PC-9 (cell line): Measurements from ENCODE around the gene TLE1. TPM values are rescaled to one million over a fixed set of nuclear protein-coding genes. Genes with fewer than 3 reads are reported as not detected.
A peak's percentile ranks its signal among the peaks of the same experiment; 100 is the strongest.

Source experiments
- BruUV-seq: library from RNA; stranded (reverse); fragments of 400-500 nt; replicated peaks from 2 replicates; lab custom pipeline; 2021; lab: Mats Ljungman, UMichigan
- CTCF ChIA-PET: fragments of 300-600 bp; sonication (Branson Sonifier 250); formaldehyde crosslinking; loops from one replicate; lab custom pipeline; 2022; ENCODE audit warnings: antibody characterized with exemption; lab: Charles Lee
- POLR2A ChIA-PET: fragments of 300-600 bp; sonication (Branson Sonifier 250); formaldehyde crosslinking; loops from one replicate; lab custom pipeline; 2022; ENCODE audit warnings: antibody characterized with exemption; ENCODE audit not compliant: unreplicated experiment; lab: Charles Lee
- DNase-seq, 2 experiments: peaks; one replicate each; pipeline versions ENCODE4 v3.0.0 to v3.0.0-alpha.2; 2015 to 2022; ENCODE audit warnings: mixed read lengths in 1 of 2
- H2AFZ ChIP-seq: fragments of 200-600 bp; sonication (generic); 2 replicates; pipeline ENCODE4 v1.8.1; 2017; ENCODE audit warnings: antibody characterized with exemption
- H3F3A ChIP-seq: fragments of 200-600 bp; sonication (generic); 2 replicates; pipeline ENCODE4 v1.8.1; 2017; ENCODE audit warnings: antibody characterized with exemption, mild to moderate bottlenecking, low read depth; ENCODE audit not compliant: insufficient read depth
- H3K27ac ChIP-seq: fragments of 200-600 bp; sonication (generic); 2 replicates; pipeline ENCODE4 v1.6.1; 2016; ENCODE audit warnings: mixed run types
- H3K27me3 ChIP-seq: fragments of 200-600 bp; sonication (generic); 2 replicates; pipeline ENCODE4 v1.6.1; 2016; ENCODE audit warnings: low read depth, mixed run types; ENCODE audit not compliant: insufficient read depth
- H3K36me3 ChIP-seq: fragments of 200-600 bp; sonication (generic); 2 replicates; pipeline ENCODE4 v1.6.1; 2016; ENCODE audit warnings: low read depth, mixed run types
- H3K4me1 ChIP-seq: fragments of 200-600 bp; sonication (generic); replicated peaks from 2 replicates; pipeline ENCODE4 v1.6.1; 2016; ENCODE audit warnings: mixed run types; ENCODE audit not compliant: insufficient read depth
- H3K4me2 ChIP-seq: fragments of 200-600 bp; sonication (generic); 2 replicates; pipeline ENCODE4 v1.6.1; 2017; ENCODE audit warnings: mixed run types
- H3K4me3 ChIP-seq: fragments of 200-600 bp; sonication (generic); 2 replicates; pipeline ENCODE4 v1.6.1; 2016; ENCODE audit warnings: mixed run types
- H3K79me2 ChIP-seq: fragments of 200-600 bp; sonication (generic); 2 replicates; pipeline ENCODE4 v1.6.1; 2017; ENCODE audit warnings: low read depth, mixed run types
- H3K9me2 ChIP-seq: fragments of 200-600 bp; sonication (generic); 2 replicates; pipeline ENCODE4 v1.8.1; 2017; ENCODE audit warnings: mild to moderate bottlenecking; ENCODE audit not compliant: insufficient read depth
- H3K9me3 ChIP-seq: fragments of 200-600 bp; sonication (generic); 2 replicates; pipeline ENCODE4 v1.8.1; 2016; ENCODE audit warnings: low read depth; ENCODE audit not compliant: insufficient read depth
- H4K20me1 ChIP-seq: fragments of 200-600 bp; sonication (generic); 2 replicates; pipeline ENCODE4 v1.8.1; 2017; ENCODE audit not compliant: insufficient read depth
- CTCF ChIP-seq: fragments of 200-600 bp; sonication (generic); conservative IDR thresholded peaks from 2 replicates; pipeline ENCODE4 v1.6.1; 2017; ENCODE audit warnings: mixed run types, antibody characterized with exemption, mild to moderate bottlenecking, moderate library complexity
- EZH2 ChIP-seq: fragments of 200-600 bp; sonication (generic); IDR thresholded peaks from 2 replicates; pipeline ENCODE4 v1.8.0; 2017; ENCODE audit warnings: antibody characterized with exemption, low read depth
- intact Hi-C: fragments of 100-400 bp; cut with micrococcal nuclease; formaldehyde crosslinking; loops from one replicate; pipeline ENCODE4 v1.10.0; 2022; ENCODE audit not compliant: unreplicated experiment
- total RNA-seq: library from RNA; stranded (reverse); gene quantifications from 2 replicates; pipeline ENCODE4 v1.2.3, GENCODE V29; 2021

TLE1 gene
- total RNA-seq, 1 experiment from 2014 or later, result 80.9 TPM

- intact Hi-C loops, result no loop called here
- Histone ChIP-seq H3K4me2 (no peak overlapping the region), H3K27me3 (no peaks in the 10 kb centered on the region), H3K27ac (no peak overlapping the region), H3K36me3 (peaks cover 31% of the 10 kb centered on the region), H3K4me3 (no peak overlapping the region), H3K9me2 (no peaks in the 10 kb centered on the region), H3F3A (peaks cover 7% of the 10 kb centered on the region; the same call in 1 of the 2 replicates), H2AFZ (no peak overlapping the region), H4K20me1 (no peaks in the 10 kb centered on the region; the same call in 1 of the 2 replicates), H3K9me3 (no peaks in the 10 kb centered on the region), H3K4me1 (no peaks in the 10 kb centered on the region), H3K79me2 (peaks cover 41% of the 10 kb centered on the region)
- DNase-seq, result no peak
- no peak for TF ChIP-seq CTCF
- no peak for TF ChIP-seq EZH2
- ChIA-PET CTCF (no interaction called here), POLR2A (no interaction called here)
- no TSS peak for BruUV-seq
Measured at GRCh38 chr9:81633952-81634854, 55.1 kb downstream of the TLE1 start.

- no TSS peak for BruUV-seq
- Histone ChIP-seq H4K20me1 (no peaks in the 10 kb centered on the region; the same call in 1 of the 2 replicates), H2AFZ (no peak overlapping the region), H3K36me3 (peaks cover 31% of the 10 kb centered on the region), H3K9me3 (no peaks in the 10 kb centered on the region), H3K79me2 (peaks cover 25% of the 10 kb centered on the region), H3K27me3 (no peaks in the 10 kb centered on the region), H3K27ac (no peak overlapping the region), H3K4me2 (no peak overlapping the region), H3K9me2 (no peaks in the 10 kb centered on the region), H3F3A (peaks cover 14% of the 10 kb centered on the region), H3K4me3 (no peak overlapping the region), H3K4me1 (peaks cover 5% of the 10 kb centered on the region)
- ChIA-PET POLR2A (interaction anchor here (0.6 kb wide), 1 partner anchor 58 kb away, joined by 3 read pairs; no protein-coding TSS in a partner anchor), CTCF (no interaction called here)
- TF ChIP-seq CTCF (no peak), EZH2 (no peak)
- peak in 1 of 2 experiments; percentile 66 for DNase-seq
- intact Hi-C loops, result no loop called here
Measured at GRCh38 chr9:81632599-81632998, 56.7 kb downstream of the TLE1 start.

- Histone ChIP-seq H3K27ac (no peak overlapping the region), H2AFZ (no peak overlapping the region), H3K9me2 (no peaks in the 10 kb centered on the region), H3K9me3 (no peaks in the 10 kb centered on the region), H4K20me1 (no peaks in the 10 kb centered on the region), H3F3A (peaks cover 22% of the 10 kb centered on the region), H3K36me3 (peaks cover 31% of the 10 kb centered on the region), H3K4me3 (no peak overlapping the region), H3K4me2 (no peak overlapping the region), H3K79me2 (peaks cover 18% of the 10 kb centered on the region; the same call in 1 of the 2 replicates), H3K27me3 (no peaks in the 10 kb centered on the region), H3K4me1 (peaks cover 17% of the 10 kb centered on the region)
- intact Hi-C loops, result no loop called here
- no peak for DNase-seq
- ChIA-PET POLR2A (interaction anchor here (0.5 to 0.6 kb wide), 3 partner anchors 73 to 388 kb away, joined by 4 to 9 read pairs (median 8); no protein-coding TSS in a partner anchor), CTCF (no interaction called here)
- no TSS peak for BruUV-seq
- TF ChIP-seq EZH2, result no peak
Measured at GRCh38 chr9:81631218-81631745, 58.1 kb downstream of the TLE1 start.
